ENCODE results near the gene DLGAP1. TPM values are rescaled to one million over a fixed set of nuclear protein-coding genes. Genes with fewer than 3 reads are reported as not detected.

DLGAP1 gene
- total RNA-seq, 1 experiment from 2014 or later, result not detected

DNA sequence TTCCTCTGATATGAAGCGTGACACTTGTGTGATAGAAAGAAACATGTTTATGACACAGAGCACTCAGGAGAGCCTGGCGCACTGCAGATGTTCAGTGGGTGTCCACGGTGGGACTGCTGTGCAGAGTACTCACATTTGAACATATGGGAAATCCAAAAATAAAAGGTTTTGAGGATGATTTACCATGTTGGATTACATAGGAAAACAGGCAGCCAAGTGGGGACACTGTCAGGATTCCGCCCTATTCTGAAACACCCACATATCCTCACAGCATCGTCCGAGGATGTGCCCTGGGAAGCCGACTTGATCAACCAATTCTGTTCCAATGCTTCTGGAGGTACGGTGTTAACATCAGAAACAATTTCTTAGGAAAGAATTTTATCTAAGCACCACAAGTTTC, 741.4 kb downstream of the DLGAP1 start:
- Mint-ChIP-seq H3K4me3 (ENCODE audit: unreplicated experiment) (no peak overlapping the region), H3K4me1 (ENCODE audit: insufficient read depth, unreplicated experiment) (peaks cover 8% of the 10 kb centered on the region), H3K27ac (ENCODE audit: low read depth, unreplicated experiment) (no peak overlapping the region), H3K27me3 (ENCODE audit: insufficient read depth, unreplicated experiment) (no peaks in the 10 kb centered on the region), H3K36me3 (ENCODE audit: insufficient read depth, unreplicated experiment) (no peaks in the 10 kb centered on the region), H3K9me3 (ENCODE audit: unreplicated experiment) (no peaks in the 10 kb centered on the region)
- intact Hi-C loops (cut with micrococcal nuclease), result no loop called here
- DNase-seq (ENCODE audit: unreplicated experiment), result no peak
- TF ChIP-seq CTCF (IDR thresholded peaks at IDR 0.05; ENCODE audit: unreplicated experiment), result no peak
- ChIA-PET POLR2A (no interaction called here), CTCF (no interaction called here)
- no TSS peak for BruUV-seq (replicated peaks)

GRCh38 chr18:3713166-3713565, 741.9 kb downstream of the DLGAP1 start:
- Mint-ChIP-seq H3K4me3 (ENCODE audit: unreplicated experiment) (no peak overlapping the region), H3K27ac (ENCODE audit: low read depth, unreplicated experiment) (no peak overlapping the region), H3K9me3 (ENCODE audit: unreplicated experiment) (no peaks in the 10 kb centered on the region), H3K36me3 (ENCODE audit: insufficient read depth, unreplicated experiment) (no peaks in the 10 kb centered on the region), H3K4me1 (ENCODE audit: insufficient read depth, unreplicated experiment) (peaks cover 8% of the 10 kb centered on the region), H3K27me3 (ENCODE audit: insufficient read depth, unreplicated experiment) (no peaks in the 10 kb centered on the region)
- TF ChIP-seq CTCF (IDR thresholded peaks at IDR 0.05; ENCODE audit: unreplicated experiment), result no peak
- no TSS peak for BruUV-seq (replicated peaks)
- CTCF ChIA-PET, result interaction anchor here (0.9 kb wide), 1 partner anchor 10 kb away, joined by 3 read pairs; no protein-coding TSS in a partner anchor
- no peak for DNase-seq (ENCODE audit: unreplicated experiment)
- intact Hi-C loops (cut with micrococcal nuclease), result no loop called here
- POLR2A ChIA-PET, result no interaction called here

DNA sequence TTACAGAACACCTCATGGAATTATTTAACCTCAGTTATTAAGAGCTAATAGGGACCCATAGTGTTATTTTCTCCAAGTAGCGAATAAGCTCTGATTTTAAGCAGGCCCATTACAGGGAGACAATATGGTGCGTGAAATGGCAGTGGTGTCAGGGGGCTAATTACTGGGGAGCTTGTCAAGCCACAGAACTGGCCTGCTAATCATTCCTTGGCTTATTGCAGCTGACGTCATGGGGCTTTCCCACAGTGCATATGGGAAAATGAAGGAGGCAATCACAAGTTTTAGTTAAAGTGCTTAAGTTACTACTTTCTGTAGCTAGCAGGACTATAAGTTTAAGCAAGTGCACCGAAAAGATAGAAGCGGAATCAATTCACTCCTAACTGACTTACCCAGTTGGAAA, 742.6 kb downstream of the DLGAP1 start:
- H3K36me3 Mint-ChIP-seq (ENCODE audit: insufficient read depth, unreplicated experiment), result no peaks in the 10 kb centered on the region
- no peak overlapping the region for H3K4me3 Mint-ChIP-seq (ENCODE audit: unreplicated experiment)
- H3K9me3 Mint-ChIP-seq (ENCODE audit: unreplicated experiment), result no peaks in the 10 kb centered on the region
- CTCF ChIA-PET, result interaction anchor here (0.6 to 1.1 kb wide), 5 partner anchors 9 to 283 kb away, joined by 3 to 6 read pairs (median 3); no protein-coding TSS in a partner anchor
- H3K27ac Mint-ChIP-seq (ENCODE audit: low read depth, unreplicated experiment), result no peak overlapping the region
- intact Hi-C loops (cut with micrococcal nuclease), result no loop called here
- DNase-seq (ENCODE audit: unreplicated experiment), result no peak
- TF ChIP-seq CTCF (IDR thresholded peaks at IDR 0.05; ENCODE audit: unreplicated experiment), result no peak
- no TSS peak for BruUV-seq (replicated peaks)
- no peaks in the 10 kb centered on the region for H3K27me3 Mint-ChIP-seq (ENCODE audit: insufficient read depth, unreplicated experiment)
- peaks cover 8% of the 10 kb centered on the region for H3K4me1 Mint-ChIP-seq (ENCODE audit: insufficient read depth, unreplicated experiment)
- POLR2A ChIA-PET, result no interaction called here

DNA sequence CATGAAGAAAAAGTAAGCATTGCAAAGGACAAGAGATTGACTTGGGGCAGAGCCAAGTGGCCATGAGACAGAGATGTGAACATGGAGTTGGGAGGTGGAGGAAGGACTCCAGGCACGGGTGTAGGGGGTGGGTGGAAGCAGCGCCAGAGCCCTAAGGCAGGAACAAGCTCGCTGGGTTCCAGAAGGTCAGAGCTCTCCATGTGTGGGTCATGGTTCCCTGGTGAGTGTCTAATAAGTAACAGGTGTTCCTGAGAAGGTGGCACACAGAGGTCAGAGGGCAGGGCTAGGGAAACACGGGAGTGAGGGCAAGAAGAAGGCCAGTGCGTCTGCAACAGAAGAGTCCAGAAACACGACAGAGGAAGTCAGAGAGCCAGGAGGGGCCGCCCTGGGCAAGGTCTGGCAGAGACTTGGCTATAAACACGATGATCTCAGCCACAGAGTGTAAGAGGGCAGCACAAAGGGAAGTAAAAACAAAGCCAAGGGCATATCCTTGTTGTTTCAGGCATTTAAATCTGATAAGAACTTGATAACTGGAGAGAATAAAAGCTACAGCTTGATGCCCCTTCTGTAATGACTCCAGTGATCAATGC, 744.3 kb downstream of the DLGAP1 start:
- H3K4me1 Mint-ChIP-seq (ENCODE audit: insufficient read depth, unreplicated experiment), result peaks cover 8% of the 10 kb centered on the region
- no peaks in the 10 kb centered on the region for H3K36me3 Mint-ChIP-seq (ENCODE audit: insufficient read depth, unreplicated experiment)
- intact Hi-C loops (cut with micrococcal nuclease), result no loop called here
- H3K27me3 Mint-ChIP-seq (ENCODE audit: insufficient read depth, unreplicated experiment), result no peaks in the 10 kb centered on the region
- H3K4me3 Mint-ChIP-seq (ENCODE audit: unreplicated experiment), result no peak overlapping the region
- POLR2A ChIA-PET, result interaction anchor here (0.6 to 1.3 kb wide), 2 partner anchors 159 to 217 kb away, joined by 3 to 4 read pairs; no protein-coding TSS in a partner anchor
- peak; percentile 17 for DNase-seq (ENCODE audit: unreplicated experiment)
- BruUV-seq (replicated peaks), result no TSS peak
- CTCF ChIA-PET, result interaction anchor here (0.6 to 1.5 kb wide), 8 partner anchors 11 to 275 kb away, joined by 3 to 6 read pairs (median 4); no protein-coding TSS in a partner anchor
- H3K27ac Mint-ChIP-seq (ENCODE audit: low read depth, unreplicated experiment), result no peak overlapping the region
- H3K9me3 Mint-ChIP-seq (ENCODE audit: unreplicated experiment), result no peaks in the 10 kb centered on the region
- TF ChIP-seq CTCF (IDR thresholded peaks at IDR 0.05; ENCODE audit: unreplicated experiment), result no peak
